ENCODE measurements around the gene MEOX1. TPM values are rescaled to one million over a fixed set of nuclear protein-coding genes. Genes with fewer than 3 reads are reported as not detected.

Gene MEOX1
- total and polyA plus RNA-seq, 2 of the 8 experiments (the other 6 are each of a cell fraction or from before 2014, with no cell fraction given): not detected

GRCh38 chr17:43710101-43710500 lies 48.4 kb upstream of the MEOX1 start:
- FAIRE-seq (no peak), DNase-seq (ENCODE audit: low read depth in 1 of 2, low spot score in 2 of 2) (no peak)
- no peak overlapping the region for H2BK120ac ChIP-seq (replicated peaks; ENCODE audit: low read depth, low read length)
- no peak overlapping the region for H2BK20ac ChIP-seq (ENCODE audit: low read length)
- H3K23me2 ChIP-seq (ENCODE audit: low read depth, low read length): peaks cover 5% of the 10 kb centered on the region; the same call in 1 of the 2 replicates
- H4K5ac ChIP-seq (ENCODE audit: insufficient read length, low read depth, low read length): no peak overlapping the region
- H3K27me3 ChIP-seq (replicated peaks in 1 of 4; ENCODE audit: control insufficient read depth in 3 of 4, extremely low read depth in 1 of 4, insufficient read depth in 3 of 4, low read length in 3 of 4): peaks cover 7 to 27% (median 21%) of the 10 kb centered on the region in 4 experiments
- no peak overlapping the region for H3K14ac ChIP-seq (ENCODE audit: insufficient read length)
- no peak overlapping the region for H2BK12ac ChIP-seq (ENCODE audit: low read depth, low read length)
- H3K27ac ChIP-seq (ENCODE audit: low read depth, low read length): no peak overlapping the region
- no peak overlapping the region for H3K9ac ChIP-seq (replicated peaks in 1 of 4; ENCODE audit: extremely low read depth in 1 of 4, low read depth in 3 of 4, low read length in 3 of 4)
- H3K4ac ChIP-seq (replicated peaks; ENCODE audit: insufficient read length, low read depth, low read length): no peak overlapping the region
- no peak overlapping the region for H2AK5ac ChIP-seq (ENCODE audit: low read depth, low read length)
- H4K91ac ChIP-seq (replicated peaks; ENCODE audit: insufficient read length, low read length): no peak overlapping the region
- H3K79me2 ChIP-seq (ENCODE audit: control insufficient read depth in 1 of 2, insufficient read depth in 2 of 2, low read length in 2 of 2): no peaks in the 10 kb centered on the region
- no peak overlapping the region for H3K4me3 ChIP-seq (ENCODE audit: extremely low read depth in 1 of 4, insufficient read depth in 2 of 4, low read depth in 3 of 4, low read length in 4 of 4)
- no peaks in the 10 kb centered on the region for H3K36me3 ChIP-seq (ENCODE audit: control insufficient read depth in 2 of 4, insufficient read depth in 4 of 4, low read length in 3 of 4)
- H3K4me2 ChIP-seq (ENCODE audit: insufficient read depth in 1 of 2, low read depth in 2 of 2, low read length in 2 of 2): no peak overlapping the region
- no peak overlapping the region for H3K56ac ChIP-seq (replicated peaks; ENCODE audit: insufficient read length, low read depth, low read length)
- no peaks in the 10 kb centered on the region for H3K9me3 ChIP-seq (ENCODE audit: insufficient read depth in 2 of 2, low read depth in 1 of 2, low read length in 1 of 2)
- ChIA-PET CTCF (ENCODE audit: partially characterized antibody) (interaction anchor here (10.2 to 23.7 kb wide), 2 partner anchors 15 to 44 kb away, joined by 123 to 969 read pairs; partner anchors contain the start of gene SOST), POLR2A (ENCODE audit: partially characterized antibody) (no interaction called here)
- H3K18ac ChIP-seq (ENCODE audit: extremely low read depth, low read length): no peak overlapping the region
- peaks cover 0 to 2% (median 0%) of the 10 kb centered on the region in 4 experiments; a peak in 3 of 7 replicates for H3K4me1 ChIP-seq (replicated peaks in 1 of 4; ENCODE audit: control insufficient read depth in 3 of 4, insufficient read depth in 4 of 4, low read length in 3 of 4)
- no peak overlapping the region for H2AFZ ChIP-seq (ENCODE audit: low read length)
- H2BK5ac ChIP-seq (ENCODE audit: low read depth, low read length): no peak overlapping the region
- H3K23ac ChIP-seq (ENCODE audit: insufficient read length): no peak overlapping the region
- no peak overlapping the region for H4K8ac ChIP-seq (ENCODE audit: extremely low read depth, insufficient read depth, low read length)
- no peaks in the 10 kb centered on the region for H4K20me1 ChIP-seq (replicated peaks in 1 of 2; ENCODE audit: control insufficient read depth in 1 of 2, insufficient read depth in 2 of 2, low read length in 2 of 2)
- WGBS, 2 experiments (ENCODE audit: extremely low coverage in 1 of 2, insufficient coverage in 1 of 2, insufficient read length in 1 of 2, insufficient replicate concordance in 2 of 2, low coverage in 1 of 2, low lambda C conversion rate in 2 of 2, missing lambda C conversion rate in 1 of 2): 84% methylated on average over 6 of the region's 6 CpGs; no CpG with 5 or more reads in 1 of the 2 experiments
- no peak overlapping the region for H2BK15ac ChIP-seq (ENCODE audit: low read length)
- H3K79me1 ChIP-seq (ENCODE audit: low read depth, low read length): no peaks in the 10 kb centered on the region
- TF ChIP-seq BRCA1 (IDR thresholded peaks at IDR 0.05; ENCODE audit: low read depth, low read length) (no peak), JUN (IDR thresholded peaks at IDR 0.05; ENCODE audit: low read depth, low read length) (no peak), KDM1A (IDR thresholded peaks at IDR 0.05; ENCODE audit: borderline replicate concordance, low read length) (no peak), NANOG (IDR thresholded peaks at IDR 0.05; ENCODE audit: insufficient read depth, low read depth, low read length, poor library complexity, severe bottlenecking) (no peak), EGR1 (IDR thresholded peaks at IDR 0.05; ENCODE audit: borderline replicate concordance, low read depth, low read length) (no peak), CREB1 (IDR thresholded peaks at IDR 0.05) (no peak), TBP (IDR thresholded peaks at IDR 0.05; ENCODE audit: low read depth, low read length) (no peak), ATF2 (IDR thresholded peaks at IDR 0.05; ENCODE audit: low read length) (no peak), CBX5 (IDR thresholded peaks at IDR 0.05; ENCODE audit: low read depth, low read length) (no peak), EZH2 (IDR thresholded peaks at IDR 0.05; ENCODE audit: low read depth, low read length, severe bottlenecking) (no peak), SP2 (IDR thresholded peaks at IDR 0.05; ENCODE audit: low read length) (no peak), SIX5 (IDR thresholded peaks at IDR 0.05; ENCODE audit: low read depth, low read length) (no peak), E2F6 (IDR thresholded peaks at IDR 0.05) (no peak)
